HL-60 (cell line): Measurements from ENCODE around the gene KLHL25.

Experiments
- DNase-seq, 2 experiments: peaks; one replicate each; pipeline ENCODE4 v3.0.0-alpha.2; 2010 to 2020; ENCODE audit warnings: low read depth in 1 of 2, low spot score in 1 of 2
- H3K27ac ChIP-seq: fragments of 250-450 bp; sonication (Bioruptor Pico); replicated peaks from 2 replicates; pipeline ENCODE4 v1.5.1; 2020; ENCODE audit warnings: mild to moderate bottlenecking, moderate library complexity
- H3K27me3 ChIP-seq: fragments of 250-450 bp; sonication (Bioruptor Pico); 2 replicates; pipeline ENCODE4 v1.5.1; 2021; ENCODE audit warnings: mild to moderate bottlenecking, moderate library complexity; ENCODE audit not compliant: insufficient read depth, poor library complexity, severe bottlenecking
- H3K4me3 ChIP-seq: replicated peaks from 2 replicates; pipeline ENCODE4 v1.5.1; 2011; ENCODE audit warnings: mild to moderate bottlenecking, control low read depth, low read length; ENCODE audit not compliant: insufficient read depth
- GABPA ChIP-seq: IDR thresholded peaks from 2 replicates; pipeline ENCODE4 v1.6.1; 2012; ENCODE audit warnings: low read depth
- POLR2AphosphoS5 ChIP-seq: IDR thresholded peaks from 2 replicates; pipeline ENCODE4 v1.6.1; 2012; ENCODE audit warnings: low read depth
- SPI1 ChIP-seq: IDR thresholded peaks from 2 replicates; pipeline ENCODE4 v1.6.1; 2012; ENCODE audit warnings: low read depth, mild to moderate bottlenecking, borderline replicate concordance
- TF ChIP-seq, protein P1 (sequence below): IDR thresholded peaks from 2 replicates; pipeline ENCODE4 v1.6.1; 2012; ENCODE audit warnings: low read depth; ENCODE audit not compliant: insufficient replicate concordance
- TF ChIP-seq, protein P2 (sequence below): IDR thresholded peaks from one replicate; pipeline ENCODE4 v1.5.1; 2011; ENCODE audit warnings: low read length, control low read depth, inconsistent platforms; ENCODE audit not compliant: insufficient read depth

The KLHL25 gene

GRCh38 chr15:85828874-85829273 is 34.1 kb upstream of the KLHL25 start:
- H3K27me3 ChIP-seq = no peaks in the 10 kb centered on the region
- no peak overlapping the region for H3K27ac ChIP-seq
- TF ChIP-seq SPI1 (no peak), GABPA (no peak), POLR2AphosphoS5 (no peak)
- TF ChIP-seq, protein P1, sequence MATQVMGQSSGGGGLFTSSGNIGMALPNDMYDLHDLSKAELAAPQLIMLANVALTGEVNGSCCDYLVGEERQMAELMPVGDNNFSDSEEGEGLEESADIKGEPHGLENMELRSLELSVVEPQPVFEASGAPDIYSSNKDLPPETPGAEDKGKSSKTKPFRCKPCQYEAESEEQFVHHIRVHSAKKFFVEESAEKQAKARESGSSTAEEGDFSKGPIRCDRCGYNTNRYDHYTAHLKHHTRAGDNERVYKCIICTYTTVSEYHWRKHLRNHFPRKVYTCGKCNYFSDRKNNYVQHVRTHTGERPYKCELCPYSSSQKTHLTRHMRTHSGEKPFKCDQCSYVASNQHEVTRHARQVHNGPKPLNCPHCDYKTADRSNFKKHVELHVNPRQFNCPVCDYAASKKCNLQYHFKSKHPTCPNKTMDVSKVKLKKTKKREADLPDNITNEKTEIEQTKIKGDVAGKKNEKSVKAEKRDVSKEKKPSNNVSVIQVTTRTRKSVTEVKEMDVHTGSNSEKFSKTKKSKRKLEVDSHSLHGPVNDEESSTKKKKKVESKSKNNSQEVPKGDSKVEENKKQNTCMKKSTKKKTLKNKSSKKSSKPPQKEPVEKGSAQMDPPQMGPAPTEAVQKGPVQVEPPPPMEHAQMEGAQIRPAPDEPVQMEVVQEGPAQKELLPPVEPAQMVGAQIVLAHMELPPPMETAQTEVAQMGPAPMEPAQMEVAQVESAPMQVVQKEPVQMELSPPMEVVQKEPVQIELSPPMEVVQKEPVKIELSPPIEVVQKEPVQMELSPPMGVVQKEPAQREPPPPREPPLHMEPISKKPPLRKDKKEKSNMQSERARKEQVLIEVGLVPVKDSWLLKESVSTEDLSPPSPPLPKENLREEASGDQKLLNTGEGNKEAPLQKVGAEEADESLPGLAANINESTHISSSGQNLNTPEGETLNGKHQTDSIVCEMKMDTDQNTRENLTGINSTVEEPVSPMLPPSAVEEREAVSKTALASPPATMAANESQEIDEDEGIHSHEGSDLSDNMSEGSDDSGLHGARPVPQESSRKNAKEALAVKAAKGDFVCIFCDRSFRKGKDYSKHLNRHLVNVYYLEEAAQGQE = no peak
- TF ChIP-seq, protein P2, sequence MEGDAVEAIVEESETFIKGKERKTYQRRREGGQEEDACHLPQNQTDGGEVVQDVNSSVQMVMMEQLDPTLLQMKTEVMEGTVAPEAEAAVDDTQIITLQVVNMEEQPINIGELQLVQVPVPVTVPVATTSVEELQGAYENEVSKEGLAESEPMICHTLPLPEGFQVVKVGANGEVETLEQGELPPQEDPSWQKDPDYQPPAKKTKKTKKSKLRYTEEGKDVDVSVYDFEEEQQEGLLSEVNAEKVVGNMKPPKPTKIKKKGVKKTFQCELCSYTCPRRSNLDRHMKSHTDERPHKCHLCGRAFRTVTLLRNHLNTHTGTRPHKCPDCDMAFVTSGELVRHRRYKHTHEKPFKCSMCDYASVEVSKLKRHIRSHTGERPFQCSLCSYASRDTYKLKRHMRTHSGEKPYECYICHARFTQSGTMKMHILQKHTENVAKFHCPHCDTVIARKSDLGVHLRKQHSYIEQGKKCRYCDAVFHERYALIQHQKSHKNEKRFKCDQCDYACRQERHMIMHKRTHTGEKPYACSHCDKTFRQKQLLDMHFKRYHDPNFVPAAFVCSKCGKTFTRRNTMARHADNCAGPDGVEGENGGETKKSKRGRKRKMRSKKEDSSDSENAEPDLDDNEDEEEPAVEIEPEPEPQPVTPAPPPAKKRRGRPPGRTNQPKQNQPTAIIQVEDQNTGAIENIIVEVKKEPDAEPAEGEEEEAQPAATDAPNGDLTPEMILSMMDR = no peak
- H3K4me3 ChIP-seq = no peak overlapping the region
- no peak for DNase-seq

- DNase-seq = no peak
- H3K27me3 ChIP-seq = no peaks in the 10 kb centered on the region
- H3K4me3 ChIP-seq = no peak overlapping the region
- no peak overlapping the region for H3K27ac ChIP-seq
- TF ChIP-seq, protein P1 = no peak
- no peak for TF ChIP-seq GABPA
- TF ChIP-seq POLR2AphosphoS5 = no peak
- TF ChIP-seq, protein P2 = no peak
- no peak for TF ChIP-seq SPI1
Measured at GRCh38 chr15:85828126-85828525, 33.4 kb upstream of the KLHL25 start.

GRCh38 chr15:85826756-85827515 is 32.2 kb upstream of the KLHL25 start:
- H3K27me3 ChIP-seq = no peaks in the 10 kb centered on the region
- TF ChIP-seq, protein P1 = no peak
- TF ChIP-seq GABPA (no peak), SPI1 (no peak), POLR2AphosphoS5 (no peak)
- TF ChIP-seq, protein P2 = no peak
- DNase-seq = no peak
- no peak overlapping the region for H3K4me3 ChIP-seq
- no peak overlapping the region for H3K27ac ChIP-seq
